Left lung (tissue), 14 donors: ENCODE results near the gene MAN2C1. TPM values are rescaled to one million over a fixed set of nuclear protein-coding genes. Genes with fewer than 3 reads are reported as not detected.
A peak's percentile ranks its signal among the peaks of the same experiment; 100 is the strongest.

ENCODE experiments used
- ATAC-seq: fragments of 200-7000 bp; cut with Tn5 transposase; one replicate; pipeline ENCODE4 v1.9.1; 2020; ENCODE audit warnings: moderate library complexity
- DNase-seq, 4 donors: peaks; one replicate each; pipeline ENCODE4 v3.0.0-alpha.2; 2013 to 2020
- H3K27ac ChIP-seq, 2 donors: fragments of 200-600 bp; sonication (generic) in 1 of 2; one replicate each; pipeline versions ENCODE4 v1.5.0 to v1.8.0; 2020 to 2021
- H3K27me3 ChIP-seq, 2 donors: fragments of 200-600 bp; sonication (generic) in 1 of 2; one replicate each; pipeline versions ENCODE4 v1.5.0 to v1.8.0; 2020 to 2021
- H3K36me3 ChIP-seq, 2 donors: fragments of 200-600 bp; sonication (generic) in 1 of 2; one replicate each; pipeline versions ENCODE4 v1.5.0 to v1.8.0; 2020 to 2021
- H3K4me1 ChIP-seq, 2 donors: fragments of 200-600 bp; one replicate each; pipeline ENCODE4 v1.8.0; 2021
- H3K4me3 ChIP-seq, 2 donors: fragments of 200-600 bp; sonication (generic) in 1 of 2; one replicate each; pipeline versions ENCODE4 v1.5.0 to v1.8.0; 2020 to 2021; ENCODE audit warnings: mild to moderate bottlenecking in 1 of 2
- H3K9me3 ChIP-seq, 2 donors: fragments of 200-600 bp; sonication (generic) in 1 of 2; one replicate each; pipeline versions ENCODE4 v1.5.0 to v1.8.0; 2020 to 2021
- intact Hi-C, 2 donors: fragments of 100-400 bp; cut with DNase I; formaldehyde crosslinking; loops; one replicate each; pipeline versions ENCODE4 v1.11.2 to v1.14.2; 2022
- long read RNA-seq, 12 donors: library from polyadenylated mRNA in 2 of 12; unstranded in 2 of 12; transcript quantifications; one replicate each; pipeline ENCODE4 v2.0.0 and lab custom pipeline, GENCODE V29; 2019 to 2026
- polyA plus RNA-seq, 6 donors: library from polyadenylated mRNA; unstranded; fragments of 120-200 nt; gene quantifications; one replicate each; pipeline ENCODE4 v1.2.1, GENCODE V29; 2013; ENCODE audit not compliant: insufficient read length in 6 of 6
- total RNA-seq, 2 donors: library from RNA; stranded (reverse); fragmentation: NEBNext Ultra II Directional; extraction: Animal tissue kit (Norgen Biotek cat#: 25700); gene quantifications; one replicate each; pipeline ENCODE4 v1.2.1, GENCODE V29; 2021
- TF ChIP-seq, protein P1 (sequence below), 2 donors: fragments of 200-600 bp; sonication (generic) in 1 of 2; IDR thresholded peaks; one replicate each; pipeline versions ENCODE4 v1.5.0 to v1.8.0; 2021; ENCODE audit warnings: antibody characterized with exemption in 2 of 2
- donor health status: DM: no; HTN: yes; CAD: no.
- donor health status: DM: no; HTN: no; CAD: no.

MAN2C1 gene
- 100 to 1,000 TPM; 145 to 211 TPM for total RNA-seq
- 100 to 1,000 TPM; 121 to 245 (median 176) TPM for polyA plus RNA-seq
- long read RNA-seq, donor 1, full-length matches to known transcripts, result 16 of 16 reads
- long read RNA-seq, donor 1, partial matches to known transcripts, result 0 of 16 reads
- long read RNA-seq, donor 1, other reads (novel, unspliced or antisense), result 0 of 16 reads
- long read RNA-seq, donor 2, transcript MAN2C1-245 (1 exons, 444 nt), result major isoform, 8 of 13 reads
- long read RNA-seq, donor 2, partial matches to known transcripts, result 0 of 13 reads
- long read RNA-seq, donor 2, other reads (novel, unspliced or antisense), result 0 of 13 reads
- long read RNA-seq, donor 3, partial matches to known transcripts, result 0 of 4 reads
- long read RNA-seq, donor 3, other reads (novel, unspliced or antisense), result 0 of 4 reads
- long read RNA-seq, donor 4, transcript MAN2C1-201 (26 exons, 3,284 nt), result major isoform, 8 of 12 reads
- long read RNA-seq, donor 4, partial matches to known transcripts, result 1 of 12 reads
- long read RNA-seq, donor 4, other reads (novel, unspliced or antisense), result 2 of 12 reads
- long read RNA-seq, donor 5, transcript MAN2C1-245 (1 exons, 444 nt), result major isoform, 10 of 15 reads
- long read RNA-seq, donor 5, partial matches to known transcripts, result 0 of 15 reads
- long read RNA-seq, donor 5, other reads (novel, unspliced or antisense), result 0 of 15 reads
- long read RNA-seq, donor 6, transcript MAN2C1-245 (1 exons, 444 nt), result major isoform, 5 of 5 reads
- long read RNA-seq, donor 6, partial matches to known transcripts, result 0 of 5 reads
- long read RNA-seq, donor 6, other reads (novel, unspliced or antisense), result 0 of 5 reads
- long read RNA-seq, donor 7, partial matches to known transcripts, result 0 of 5 reads
- long read RNA-seq, donor 7, other reads (novel, unspliced or antisense), result 0 of 5 reads
- long read RNA-seq, donor 8, transcript MAN2C1-245 (1 exons, 444 nt), result major isoform, 6 of 6 reads
- long read RNA-seq, donor 8, partial matches to known transcripts, result 0 of 6 reads
- long read RNA-seq, donor 8, other reads (novel, unspliced or antisense), result 0 of 6 reads
- long read RNA-seq, donor 9, partial matches to known transcripts, result 0 of 1 reads
- long read RNA-seq, donor 9, other reads (novel, unspliced or antisense), result 0 of 1 reads
- long read RNA-seq, donor 10, partial matches to known transcripts, result 1 of 10 reads
- long read RNA-seq, donor 10, other reads (novel, unspliced or antisense), result 4 of 10 reads
- long read RNA-seq, donor 11, result 0 reads
- long read RNA-seq, donor 12, transcript MAN2C1-245 (1 exons, 444 nt), result major isoform, 12 of 14 reads
- long read RNA-seq, donor 12, partial matches to known transcripts, result 0 of 14 reads
- long read RNA-seq, donor 12, other reads (novel, unspliced or antisense), result 0 of 14 reads

DNA sequence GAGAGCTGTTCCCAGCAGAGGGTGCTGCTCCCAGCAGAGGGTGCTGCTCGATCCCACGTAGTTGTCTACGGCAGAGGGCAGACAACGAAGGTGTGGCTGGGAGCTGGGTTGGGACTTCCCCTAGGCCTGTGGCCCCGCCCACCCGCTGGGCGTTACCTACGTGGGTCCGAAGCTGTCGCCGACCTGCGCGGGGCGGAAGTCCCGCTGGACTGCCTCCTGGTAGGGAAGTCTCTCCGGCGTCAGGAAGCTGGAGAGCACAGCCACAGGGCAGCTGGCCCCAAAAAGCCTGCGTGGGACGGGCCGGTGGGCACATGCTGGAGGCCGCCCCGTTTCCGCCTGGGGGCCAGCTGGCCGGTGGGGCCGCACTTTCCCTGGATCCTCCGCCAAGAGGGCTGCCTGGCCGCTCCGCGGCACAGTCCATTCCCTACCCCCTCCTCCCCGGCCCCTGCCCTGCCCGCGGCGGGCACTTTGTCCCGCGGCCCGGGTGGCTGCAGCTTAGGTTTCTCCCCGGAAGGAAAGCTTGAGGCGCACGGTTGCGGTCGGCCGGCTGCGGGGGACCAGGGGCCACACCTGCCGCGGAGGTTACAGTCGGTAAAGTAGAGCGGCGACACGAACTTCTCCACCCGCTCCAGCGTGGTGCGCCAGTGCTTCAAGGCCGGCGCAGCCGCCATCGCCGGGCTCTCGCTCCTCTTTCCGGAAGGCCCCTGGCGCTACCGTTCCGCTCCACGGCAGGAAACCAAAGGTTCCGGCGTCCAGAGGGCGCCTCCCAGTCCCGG lies at the start of gene MAN2C1:
TSS of gene MAN2C1 (minus strand) at position 695 of the 776 bp plus-strand sequence. CDS start at position 671, 24 bp downstream.
- H3K27ac ChIP-seq, result peak within 1 kb of the TSS; percentile 95 to 98
- peaks cover 11 to 27% of the 10 kb centered on the region in 2 donors for H3K4me1 ChIP-seq
- H3K4me3 ChIP-seq, result peak within 1 kb of the TSS; percentile 80 to 95
- intact Hi-C loops, result no loop called here
- TF ChIP-seq, protein P1, sequence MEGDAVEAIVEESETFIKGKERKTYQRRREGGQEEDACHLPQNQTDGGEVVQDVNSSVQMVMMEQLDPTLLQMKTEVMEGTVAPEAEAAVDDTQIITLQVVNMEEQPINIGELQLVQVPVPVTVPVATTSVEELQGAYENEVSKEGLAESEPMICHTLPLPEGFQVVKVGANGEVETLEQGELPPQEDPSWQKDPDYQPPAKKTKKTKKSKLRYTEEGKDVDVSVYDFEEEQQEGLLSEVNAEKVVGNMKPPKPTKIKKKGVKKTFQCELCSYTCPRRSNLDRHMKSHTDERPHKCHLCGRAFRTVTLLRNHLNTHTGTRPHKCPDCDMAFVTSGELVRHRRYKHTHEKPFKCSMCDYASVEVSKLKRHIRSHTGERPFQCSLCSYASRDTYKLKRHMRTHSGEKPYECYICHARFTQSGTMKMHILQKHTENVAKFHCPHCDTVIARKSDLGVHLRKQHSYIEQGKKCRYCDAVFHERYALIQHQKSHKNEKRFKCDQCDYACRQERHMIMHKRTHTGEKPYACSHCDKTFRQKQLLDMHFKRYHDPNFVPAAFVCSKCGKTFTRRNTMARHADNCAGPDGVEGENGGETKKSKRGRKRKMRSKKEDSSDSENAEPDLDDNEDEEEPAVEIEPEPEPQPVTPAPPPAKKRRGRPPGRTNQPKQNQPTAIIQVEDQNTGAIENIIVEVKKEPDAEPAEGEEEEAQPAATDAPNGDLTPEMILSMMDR (IDR thresholded peaks at IDR 0.05), result peak; percentile 41 to 52
- H3K36me3 ChIP-seq, result peaks cover 0 to 67% of the 10 kb centered on the region in 2 donors
- no peaks in the 10 kb centered on the region for H3K27me3 ChIP-seq
- DNase-seq (peak; percentile 88 to 99 (median 96)), ATAC-seq (peak; percentile 97)
- H3K9me3 ChIP-seq, result no peaks in the 10 kb centered on the region

DNA sequence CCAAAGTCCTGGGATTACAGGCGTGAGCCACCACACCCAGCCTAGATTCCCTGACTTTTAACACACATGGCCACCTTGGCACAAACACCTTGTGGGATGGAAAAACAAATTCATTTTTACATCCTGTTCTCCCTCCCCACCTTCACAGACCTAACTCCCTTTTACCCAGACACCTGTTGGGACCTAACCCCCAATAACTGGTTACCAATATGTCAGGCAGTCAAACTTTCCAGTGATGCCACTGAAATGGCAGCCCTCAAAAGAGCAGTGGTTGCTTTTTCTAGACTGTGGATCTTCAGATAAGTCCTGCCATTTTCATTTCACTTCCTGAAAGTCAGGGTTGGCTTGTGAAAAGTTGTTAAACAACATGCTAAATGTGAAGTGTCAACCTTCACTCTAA lies 48.2 kb upstream of the MAN2C1 start:
- H3K27me3 ChIP-seq, result no peaks in the 10 kb centered on the region
- H3K4me1 ChIP-seq, result no peaks in the 10 kb centered on the region
- no peak overlapping the region for H3K27ac ChIP-seq
- peaks cover 7 to 56% of the 10 kb centered on the region in 2 donors for H3K36me3 ChIP-seq
- no peak overlapping the region for H3K4me3 ChIP-seq
- intact Hi-C loops, result no loop called here
- H3K9me3 ChIP-seq, result no peaks in the 10 kb centered on the region
- TF ChIP-seq, protein P1 (IDR thresholded peaks at IDR 0.05), result no peak
- DNase-seq, result no peak
- no peak for ATAC-seq

DNA sequence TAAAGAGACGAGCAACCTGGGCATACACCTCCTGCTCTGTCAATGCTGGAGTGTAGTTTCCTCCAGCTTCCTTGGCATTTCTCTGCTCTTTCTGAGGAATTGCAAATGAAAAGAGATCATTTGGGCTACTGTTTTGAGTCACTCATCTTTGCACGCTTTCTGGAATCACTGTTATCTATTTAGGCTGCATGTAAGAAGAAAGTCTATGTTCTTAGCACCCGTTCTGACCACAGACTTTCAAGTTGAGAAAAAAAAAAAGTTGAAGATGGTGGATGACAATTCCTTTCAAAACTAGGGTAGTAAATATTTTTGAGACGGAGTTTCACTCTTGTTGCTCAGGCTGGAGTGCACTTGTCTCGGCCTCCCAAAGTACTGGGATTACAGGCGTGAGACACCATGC lies 41.8 kb upstream of the MAN2C1 start:
- no peak overlapping the region for H3K27ac ChIP-seq
- ATAC-seq (no peak), DNase-seq (no peak)
- no peaks in the 10 kb centered on the region for H3K4me1 ChIP-seq
- no peaks in the 10 kb centered on the region for H3K9me3 ChIP-seq
- TF ChIP-seq, protein P1 (IDR thresholded peaks at IDR 0.05), result no peak
- H3K36me3 ChIP-seq, result peaks cover 12 to 86% of the 10 kb centered on the region in 2 donors
- no peaks in the 10 kb centered on the region for H3K27me3 ChIP-seq
- H3K4me3 ChIP-seq, result no peak overlapping the region
- intact Hi-C loops, result no loop called here

DNA sequence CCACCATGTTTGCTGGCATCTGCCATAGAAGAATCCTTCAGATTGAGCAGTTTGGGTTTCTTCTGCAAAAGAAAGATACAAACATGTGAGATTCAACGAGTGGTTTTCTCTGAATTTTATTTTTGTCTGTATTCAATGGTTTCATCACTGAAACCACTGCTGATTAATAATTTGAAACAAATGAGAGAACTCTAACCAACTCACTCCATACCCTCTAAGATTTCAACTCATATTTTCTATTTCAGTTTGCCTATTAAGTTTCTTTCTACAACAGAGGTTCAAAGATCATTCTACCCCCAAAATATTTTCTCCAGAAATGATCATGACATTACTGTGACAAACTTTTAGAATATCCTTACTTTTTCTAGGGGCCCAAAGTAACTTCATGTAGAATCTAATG lies 38.7 kb upstream of the MAN2C1 start:
- DNase-seq (no peak), ATAC-seq (no peak)
- TF ChIP-seq, protein P1 (IDR thresholded peaks at IDR 0.05), result no peak
- no peak overlapping the region for H3K4me3 ChIP-seq
- intact Hi-C loops, result no loop called here
- H3K9me3 ChIP-seq, result no peaks in the 10 kb centered on the region
- H3K27me3 ChIP-seq, result no peaks in the 10 kb centered on the region
- no peaks in the 10 kb centered on the region for H3K4me1 ChIP-seq
- no peak overlapping the region for H3K27ac ChIP-seq
- peaks cover 10 to 97% of the 10 kb centered on the region in 2 donors for H3K36me3 ChIP-seq
